PC-9 (cell line): ENCODE data around the gene COL24A1.

Source experiments
- EZH2 ChIP-seq: fragments of 200-600 bp; sonication (generic); IDR thresholded peaks from 2 replicates; pipeline ENCODE4 v1.8.0; 2017; ENCODE audit warnings: antibody characterized with exemption, low read depth
- TF ChIP-seq, protein P1 (sequence below): fragments of 200-600 bp; sonication (generic); conservative IDR thresholded peaks from 2 replicates; pipeline ENCODE4 v1.6.1; 2017; ENCODE audit warnings: mixed run types, antibody characterized with exemption, mild to moderate bottlenecking, moderate library complexity

DNA sequence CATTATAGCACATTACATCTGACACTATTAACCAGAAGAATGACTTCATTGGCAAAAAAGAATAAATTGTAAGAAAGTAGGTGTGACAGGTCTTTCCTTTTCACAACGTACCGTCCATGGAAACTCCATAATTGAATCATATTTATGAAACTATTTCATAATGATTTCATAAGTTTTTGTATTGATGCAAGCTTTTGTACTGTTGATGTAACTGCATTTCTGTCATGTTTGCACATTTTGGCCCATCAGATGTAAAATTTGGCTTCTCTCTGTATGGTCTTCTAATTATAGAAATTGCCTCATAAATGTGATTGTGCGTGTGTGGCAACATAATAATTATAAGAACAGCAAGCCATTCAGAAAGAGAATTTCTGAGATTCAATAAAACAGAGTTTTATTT, 267.7 kb downstream of the COL24A1 start:
- TF ChIP-seq, protein P1, sequence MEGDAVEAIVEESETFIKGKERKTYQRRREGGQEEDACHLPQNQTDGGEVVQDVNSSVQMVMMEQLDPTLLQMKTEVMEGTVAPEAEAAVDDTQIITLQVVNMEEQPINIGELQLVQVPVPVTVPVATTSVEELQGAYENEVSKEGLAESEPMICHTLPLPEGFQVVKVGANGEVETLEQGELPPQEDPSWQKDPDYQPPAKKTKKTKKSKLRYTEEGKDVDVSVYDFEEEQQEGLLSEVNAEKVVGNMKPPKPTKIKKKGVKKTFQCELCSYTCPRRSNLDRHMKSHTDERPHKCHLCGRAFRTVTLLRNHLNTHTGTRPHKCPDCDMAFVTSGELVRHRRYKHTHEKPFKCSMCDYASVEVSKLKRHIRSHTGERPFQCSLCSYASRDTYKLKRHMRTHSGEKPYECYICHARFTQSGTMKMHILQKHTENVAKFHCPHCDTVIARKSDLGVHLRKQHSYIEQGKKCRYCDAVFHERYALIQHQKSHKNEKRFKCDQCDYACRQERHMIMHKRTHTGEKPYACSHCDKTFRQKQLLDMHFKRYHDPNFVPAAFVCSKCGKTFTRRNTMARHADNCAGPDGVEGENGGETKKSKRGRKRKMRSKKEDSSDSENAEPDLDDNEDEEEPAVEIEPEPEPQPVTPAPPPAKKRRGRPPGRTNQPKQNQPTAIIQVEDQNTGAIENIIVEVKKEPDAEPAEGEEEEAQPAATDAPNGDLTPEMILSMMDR, result no peak
- TF ChIP-seq EZH2, result no peak
